HEK293 (cell line): ENCODE results near the gene SVOPL.

Experiments
- KLF7 ChIP-seq: fragments of 450-650 bp; formaldehyde crosslinking; IDR thresholded peaks from 2 replicates; pipeline ENCODE4 v1.5.1; 2016; ENCODE audit warnings: missing biosample characterization, missing genetic modification characterization, borderline replicate concordance
- ZNF274 ChIP-seq, 2 experiments: fragments of 200-500 bp in 1 of 2; fragments of 450-650 bp in 1 of 2; sonication (Bioruptor generic) in 1 of 2; formaldehyde crosslinking in 1 of 2; IDR thresholded peaks; 2 replicates each; pipeline versions ENCODE4 v1.5.1 to v1.6.1; 2014 to 2016; ENCODE audit warnings: borderline replicate concordance in 1 of 2, inconsistent platforms in 1 of 2, low read length in 1 of 2, missing biosample characterization in 1 of 2, missing genetic modification characterization in 1 of 2
- TF ChIP-seq, protein P1 (sequence below): fragments of 450-650 bp; formaldehyde crosslinking; IDR thresholded peaks from 2 replicates; pipeline ENCODE4 v1.5.1; 2016; ENCODE audit warnings: missing biosample characterization, missing genetic modification characterization

DNA sequence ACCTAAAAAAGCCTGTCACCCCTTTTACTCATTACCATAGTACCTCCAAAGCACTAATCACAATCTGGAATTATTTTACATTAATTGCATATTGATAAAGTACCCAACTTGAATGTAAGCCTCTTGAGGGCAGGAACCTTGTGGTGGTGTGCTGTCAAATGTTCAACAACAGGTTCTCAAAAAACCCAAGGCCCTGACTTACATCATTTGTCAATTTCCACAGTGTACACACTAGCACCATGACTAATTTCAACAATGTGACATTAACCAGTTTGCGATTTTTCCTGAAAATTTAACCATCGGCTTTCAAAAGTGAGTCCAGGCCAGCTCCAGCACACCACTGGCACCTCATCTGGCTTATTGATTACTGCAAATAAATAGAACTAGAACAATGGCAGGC lies 87.5 kb downstream of the SVOPL start:
- TF ChIP-seq, protein P1, sequence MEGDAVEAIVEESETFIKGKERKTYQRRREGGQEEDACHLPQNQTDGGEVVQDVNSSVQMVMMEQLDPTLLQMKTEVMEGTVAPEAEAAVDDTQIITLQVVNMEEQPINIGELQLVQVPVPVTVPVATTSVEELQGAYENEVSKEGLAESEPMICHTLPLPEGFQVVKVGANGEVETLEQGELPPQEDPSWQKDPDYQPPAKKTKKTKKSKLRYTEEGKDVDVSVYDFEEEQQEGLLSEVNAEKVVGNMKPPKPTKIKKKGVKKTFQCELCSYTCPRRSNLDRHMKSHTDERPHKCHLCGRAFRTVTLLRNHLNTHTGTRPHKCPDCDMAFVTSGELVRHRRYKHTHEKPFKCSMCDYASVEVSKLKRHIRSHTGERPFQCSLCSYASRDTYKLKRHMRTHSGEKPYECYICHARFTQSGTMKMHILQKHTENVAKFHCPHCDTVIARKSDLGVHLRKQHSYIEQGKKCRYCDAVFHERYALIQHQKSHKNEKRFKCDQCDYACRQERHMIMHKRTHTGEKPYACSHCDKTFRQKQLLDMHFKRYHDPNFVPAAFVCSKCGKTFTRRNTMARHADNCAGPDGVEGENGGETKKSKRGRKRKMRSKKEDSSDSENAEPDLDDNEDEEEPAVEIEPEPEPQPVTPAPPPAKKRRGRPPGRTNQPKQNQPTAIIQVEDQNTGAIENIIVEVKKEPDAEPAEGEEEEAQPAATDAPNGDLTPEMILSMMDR (tag by site-specific recombination), result no peak
- no peak for TF ChIP-seq KLF7 (tag by site-specific recombination)
- TF ChIP-seq ZNF274 (IDR thresholded peaks at IDR 0.05; ENCODE audit: low read length), result no peak
- TF ChIP-seq ZNF274 (tag by site-specific recombination; IDR thresholded peaks at IDR 0.05; ENCODE audit: borderline replicate concordance), result no peak
